ENCODE measurements around the gene TMEM267. TPM values are rescaled to one million over a fixed set of nuclear protein-coding genes. Genes with fewer than 3 reads are reported as not detected.
"Not testable (repeated sequence)": the region's sequence is repeated elsewhere in the genome, so short reads cannot be mapped to it uniquely, and the experiment has no call there.

The TMEM267 gene
- total RNA-seq, 8 experiments from 2014 or later: 5.7 to 20.2 (median 9.0) TPM

GRCh38 chr5:43486353-43486752, 2.7 kb upstream of the TMEM267 start:
- WGBS, 10 experiments: 88 to 100% (median 93%) methylated on average over 2 to 3 of the region's 3 CpGs; no CpG with 5 or more reads in 1 of the 10 experiments
- Histone ChIP-seq H3K27ac (no peak overlapping the region), H3K4me3 (no peak overlapping the region), H3K4me1 (replicated peaks in 1 of 2) (peaks cover 0 to 10% of the 10 kb centered on the region in 2 donors)
- in situ Hi-C loops (cut with MboI; ENCODE audit: low pct_unique_long_range_greater_than_20kb in 2 of 9, low sequenced_read_pairs in 9 of 9, unreplicated experiment in 9 of 9): no loop called here
- ATAC-seq (replicated peaks in 6 of 8): no peak

DNA sequence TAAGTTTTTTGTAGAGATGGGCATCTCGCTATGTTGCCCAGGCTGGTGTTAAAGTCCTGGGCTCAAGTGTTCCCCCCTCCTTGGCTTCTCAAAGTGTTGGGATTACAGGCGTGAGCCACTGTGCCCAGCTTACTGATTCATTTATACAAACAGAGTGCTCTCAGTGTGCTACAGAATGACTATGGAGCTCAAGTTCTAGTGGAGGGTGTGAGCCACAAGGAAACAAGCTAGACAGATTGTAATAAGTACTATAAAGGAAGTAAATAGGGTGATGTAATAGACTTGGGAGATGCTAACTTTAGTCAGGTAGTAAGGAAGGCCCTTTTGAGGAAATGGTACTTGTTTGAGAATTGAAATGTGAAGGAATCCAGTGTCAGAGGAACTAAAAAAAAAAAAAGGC, 1.7 kb upstream of the TMEM267 start:
- WGBS, 10 experiments: 100% methylated on average over 1 of the region's 2 CpGs; no CpG with 5 or more reads in 7 of the 10 experiments
- Histone ChIP-seq H3K4me3 (no peak overlapping the region), H3K4me1 (replicated peaks in 1 of 2) (peaks cover 0 to 10% of the 10 kb centered on the region in 2 donors), H3K27ac (no peak overlapping the region)
- in situ Hi-C loops (cut with MboI; ENCODE audit: low pct_unique_long_range_greater_than_20kb in 2 of 9, low sequenced_read_pairs in 9 of 9, unreplicated experiment in 9 of 9): no loop called here
- no peak for ATAC-seq (replicated peaks in 6 of 8)

DNA sequence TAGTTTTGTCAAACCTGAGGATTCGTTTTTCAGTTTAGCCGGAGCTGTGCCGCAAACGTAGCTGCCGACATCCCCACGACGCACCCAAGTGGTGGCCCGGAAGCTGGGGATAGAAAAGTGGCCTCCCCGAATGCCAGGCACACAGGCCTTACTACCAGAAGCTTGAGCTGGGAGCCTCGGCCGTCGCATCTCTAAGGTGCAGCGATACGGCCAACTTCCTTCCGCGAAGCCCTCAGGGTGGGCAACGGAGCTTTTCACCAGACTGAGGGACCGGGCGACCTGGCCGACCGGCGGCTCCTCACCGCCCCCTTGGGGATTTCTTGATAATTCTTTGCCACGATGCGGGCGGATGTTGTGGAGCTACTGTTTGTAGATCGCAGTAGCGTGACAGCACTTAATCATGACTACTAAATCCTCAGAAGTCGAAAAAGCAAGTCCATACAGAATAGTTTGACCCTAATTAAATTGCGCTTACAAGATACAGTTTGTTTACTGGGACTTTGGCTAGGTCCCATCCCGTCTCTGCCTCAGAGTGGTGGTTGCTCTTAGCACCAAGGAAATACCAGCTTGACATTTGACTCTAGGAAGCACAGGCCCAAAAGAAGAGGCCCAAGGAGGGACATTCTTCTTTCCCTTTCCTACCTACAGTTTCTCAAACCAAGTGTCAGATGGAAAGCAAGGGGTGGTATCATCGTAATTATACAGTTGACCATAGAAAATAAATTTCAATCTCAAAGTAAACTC, 613 bp upstream of the TMEM267 start:
- ATAC-seq (replicated peaks in 6 of 8): peak; percentile 68 to 76 (median 72)
- peaks cover 0 to 10% of the 10 kb centered on the region in 2 donors for H3K4me1 ChIP-seq (replicated peaks in 1 of 2)
- H3K4me3 ChIP-seq: peak overlapping the region; percentile 50 to 87 (median 65)
- in situ Hi-C loops (cut with MboI; ENCODE audit: low pct_unique_long_range_greater_than_20kb in 2 of 9, low sequenced_read_pairs in 9 of 9, unreplicated experiment in 9 of 9): no loop called here
- peak overlapping the region; percentile 80 to 89 for H3K27ac ChIP-seq
- 3 to 50% (median 11%) methylated on average over 2 to 19 of the region's 32 CpGs; no CpG with 5 or more reads in 3 of the 10 experiments for WGBS, 10 experiments

- in situ Hi-C loops (cut with MboI; ENCODE audit: low pct_unique_long_range_greater_than_20kb in 2 of 9, low sequenced_read_pairs in 9 of 9, unreplicated experiment in 9 of 9): no loop called here
- ATAC-seq (replicated peaks in 6 of 8): no peak
- Histone ChIP-seq H3K27ac (peak overlapping the region; percentile 80 to 89), H3K4me1 (replicated peaks in 1 of 2) (peaks cover 0 to 10% of the 10 kb centered on the region in 2 donors), H3K4me3 (peak overlapping the region; percentile 50 to 87 (median 65))
- 6 to 60% (median 35%) methylated on average over 3 to 6 of the region's 6 CpGs for WGBS, 10 experiments
Measured at GRCh38 chr5:43482490-43483297, 971 bp downstream of the TMEM267 start.

DNA sequence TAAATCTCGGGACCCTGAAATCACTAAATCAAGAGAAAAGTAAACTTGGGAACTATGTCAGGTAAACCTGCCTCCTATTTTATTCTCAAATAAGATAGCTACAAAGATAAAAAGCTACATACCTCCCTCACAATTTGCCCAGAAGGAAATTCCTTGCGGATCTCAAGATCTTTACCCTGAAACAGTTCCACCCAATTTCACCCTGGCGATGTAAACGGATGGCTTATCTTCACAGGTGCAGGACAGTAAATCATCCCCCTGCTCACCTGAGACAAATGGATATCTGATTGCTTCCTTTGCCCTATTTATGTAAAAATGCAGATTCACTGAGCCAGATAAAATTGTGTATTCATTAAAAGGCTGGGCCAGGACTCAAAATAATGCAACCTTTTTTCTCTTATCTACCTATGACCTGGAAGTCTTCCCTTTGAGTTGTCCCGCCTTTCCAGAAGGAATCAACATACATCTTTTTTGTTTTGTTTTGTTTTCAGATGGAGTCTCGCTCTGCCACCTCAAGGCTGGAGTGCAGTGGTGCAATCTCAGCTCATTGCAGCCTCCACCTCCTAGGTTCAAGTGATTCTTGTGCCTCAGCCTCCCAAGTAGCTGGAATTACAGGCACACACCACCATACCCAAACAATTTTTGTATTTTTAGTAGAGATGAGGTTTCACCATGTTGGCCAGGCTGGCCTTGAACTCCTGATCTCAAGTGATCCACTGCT, 13.8 kb downstream of the TMEM267 start:
- WGBS, 10 experiments: 86 to 100% (median 97%) methylated on average over 1 to 6 of the region's 6 CpGs
- Histone ChIP-seq H3K27ac (no peak overlapping the region), H3K4me1 (replicated peaks in 1 of 2) (no peaks in the 10 kb centered on the region), H3K4me3 (no peak overlapping the region)
- in situ Hi-C loops (cut with MboI; ENCODE audit: low pct_unique_long_range_greater_than_20kb in 2 of 9, low sequenced_read_pairs in 9 of 9, unreplicated experiment in 9 of 9): no loop called here
- ATAC-seq (replicated peaks in 6 of 8): no peak

DNA sequence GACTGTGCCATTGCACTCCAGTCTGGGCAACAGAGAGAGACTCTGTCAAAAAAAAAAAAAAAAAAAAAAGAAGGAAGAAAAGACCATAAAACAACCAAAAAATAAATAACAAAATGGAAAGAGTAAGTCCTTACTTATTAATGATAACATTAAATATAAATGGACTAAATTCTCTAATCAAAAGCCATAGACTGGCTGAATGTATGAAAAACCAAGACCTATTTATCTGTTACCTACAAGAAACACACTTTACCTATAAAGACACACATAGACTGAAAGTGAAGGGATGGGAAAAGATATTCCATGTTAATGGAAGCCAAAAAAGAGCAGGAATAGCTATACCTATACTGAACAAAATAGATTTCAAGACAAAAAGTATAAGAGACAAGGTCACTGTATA, 16.6 kb downstream of the TMEM267 start:
- no peak for ATAC-seq (replicated peaks in 6 of 8)
- in situ Hi-C loops (cut with MboI; ENCODE audit: low pct_unique_long_range_greater_than_20kb in 2 of 9, low sequenced_read_pairs in 9 of 9, unreplicated experiment in 9 of 9): no loop called here
- Histone ChIP-seq H3K4me1 (replicated peaks in 1 of 2) (no peaks in the 10 kb centered on the region), H3K4me3 (no peak overlapping the region), H3K27ac (no peak overlapping the region)

- WGBS, 10 experiments: 100% methylated on average over 2 of the region's 3 CpGs; no CpG with 5 or more reads in 9 of the 10 experiments
- ATAC-seq (replicated peaks in 6 of 8); H3K4me3 ChIP-seq; H3K4me1 ChIP-seq (replicated peaks in 1 of 2); H3K27ac ChIP-seq; in situ Hi-C loops (cut with MboI; ENCODE audit: low pct_unique_long_range_greater_than_20kb in 2 of 9, low sequenced_read_pairs in 9 of 9, unreplicated experiment in 9 of 9): not testable (repeated sequence)
Measured at GRCh38 chr5:43465455-43465854, 18.2 kb downstream of the TMEM267 start.

- Histone ChIP-seq H3K4me3 (no peak overlapping the region), H3K27ac (no peak overlapping the region), H3K4me1 (replicated peaks in 1 of 2) (no peaks in the 10 kb centered on the region)
- ATAC-seq (replicated peaks in 6 of 8): no peak
- 100% methylated on average over 1 of the region's 1 CpG; no CpG with 5 or more reads in 7 of the 10 experiments for WGBS, 10 experiments
- in situ Hi-C loops (cut with MboI; ENCODE audit: low pct_unique_long_range_greater_than_20kb in 2 of 9, low sequenced_read_pairs in 9 of 9, unreplicated experiment in 9 of 9): no loop called here
Measured at GRCh38 chr5:43461066-43461465, 22.6 kb downstream of the TMEM267 start.

DNA sequence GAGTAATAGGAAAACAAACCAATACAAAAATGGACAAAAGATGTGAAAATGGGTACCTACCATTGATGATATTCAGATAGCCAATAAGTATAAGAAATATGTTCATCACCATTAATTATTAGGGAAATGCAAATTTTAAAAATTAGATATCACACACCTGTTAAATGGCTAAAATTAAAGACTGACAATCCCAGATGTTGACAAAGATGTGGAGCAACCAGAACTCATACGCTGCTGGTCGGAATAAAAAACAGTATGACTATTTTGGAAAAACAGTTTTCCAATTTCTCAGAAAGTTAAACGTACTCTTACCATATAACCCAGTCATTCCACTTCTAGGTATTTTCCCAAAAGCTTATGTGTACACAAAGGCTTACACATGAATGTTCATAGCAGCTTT, 27.1 kb downstream of the TMEM267 start:
- ATAC-seq (replicated peaks in 6 of 8): no peak
- 79 to 100% (median 96%) methylated on average over 1 to 3 of the region's 3 CpGs; no CpG with 5 or more reads in 1 of the 10 experiments for WGBS, 10 experiments
- no peaks in the 10 kb centered on the region for H3K4me1 ChIP-seq (replicated peaks in 1 of 2)
- no peak overlapping the region for H3K4me3 ChIP-seq
- in situ Hi-C loops (cut with MboI; ENCODE audit: low pct_unique_long_range_greater_than_20kb in 2 of 9, low sequenced_read_pairs in 9 of 9, unreplicated experiment in 9 of 9): no loop called here
- H3K27ac ChIP-seq: no peak overlapping the region

- in situ Hi-C loops (cut with MboI; ENCODE audit: low pct_unique_long_range_greater_than_20kb in 2 of 9, low sequenced_read_pairs in 9 of 9, unreplicated experiment in 9 of 9); H3K27ac ChIP-seq; H3K4me1 ChIP-seq (replicated peaks in 1 of 2); ATAC-seq (replicated peaks in 6 of 8); H3K4me3 ChIP-seq: not testable (repeated sequence)
Measured at GRCh38 chr5:43441575-43441974, 42.1 kb downstream of the TMEM267 start.

- no peak for ATAC-seq (replicated peaks in 6 of 8)
- Histone ChIP-seq H3K4me3 (no peak overlapping the region), H3K27ac (no peak overlapping the region), H3K4me1 (replicated peaks in 1 of 2) (no peaks in the 10 kb centered on the region)
- WGBS, 10 experiments: 79 to 100% (median 94%) methylated on average over 1 to 3 of the region's 3 CpGs; no CpG with 5 or more reads in 1 of the 10 experiments
- in situ Hi-C loops (cut with MboI; ENCODE audit: low pct_unique_long_range_greater_than_20kb in 2 of 9, low sequenced_read_pairs in 9 of 9, unreplicated experiment in 9 of 9): no loop called here
Measured at GRCh38 chr5:43437062-43437660, 46.5 kb downstream of the TMEM267 start.

DNA sequence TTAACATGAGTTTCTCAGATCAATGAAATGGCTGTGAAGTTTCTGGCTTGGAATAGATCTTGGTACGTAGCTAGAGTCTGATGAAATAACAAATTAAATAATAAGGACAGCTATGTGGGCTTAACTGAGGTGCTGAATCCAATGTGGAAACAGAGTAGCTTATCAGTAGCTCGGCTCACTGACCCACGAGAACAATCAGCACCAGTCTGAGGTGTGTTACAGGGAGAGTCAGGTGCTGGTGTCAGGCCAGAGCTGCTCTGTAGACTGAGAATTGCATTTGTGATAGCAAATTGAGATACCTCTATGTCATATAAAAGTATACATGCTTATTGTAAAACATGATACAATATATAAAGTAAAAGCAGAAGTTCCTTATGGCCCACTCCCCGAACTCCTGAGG, 50.3 kb downstream of the TMEM267 start:
- H3K27ac ChIP-seq: no peak overlapping the region
- ATAC-seq (replicated peaks in 6 of 8): no peak
- 49 to 100% (median 85%) methylated on average over 1 to 4 of the region's 4 CpGs; no CpG with 5 or more reads in 2 of the 10 experiments for WGBS, 10 experiments
- no peak overlapping the region for H3K4me3 ChIP-seq
- H3K4me1 ChIP-seq (replicated peaks in 1 of 2): no peaks in the 10 kb centered on the region
- in situ Hi-C loops (cut with MboI; ENCODE audit: low pct_unique_long_range_greater_than_20kb in 2 of 9, low sequenced_read_pairs in 9 of 9, unreplicated experiment in 9 of 9): no loop called here

All from motor neuron (in vitro differentiated cells).